Esophagus squamous epithelium (tissue), 5 donors: ENCODE results near the gene C12orf56. TPM values are rescaled to one million over a fixed set of nuclear protein-coding genes. Genes with fewer than 3 reads are reported as not detected.

ENCODE experiments used
- DNase-seq: peaks from one replicate; lab custom pipeline; 2025; lab: John Stamatoyannopoulos, UW
- H3K27ac ChIP-seq, 4 donors: fragments of 200-600 bp; sonication (generic); one replicate each; pipeline ENCODE4 v1.5.1; 2016 to 2019; ENCODE audit warnings: mild to moderate bottlenecking in 1 of 4
- H3K27me3 ChIP-seq, 4 donors: fragments of 200-600 bp; sonication (generic); 1 replicate in 3 of 4; 2 replicates in 1 of 4; pipeline versions ENCODE4 v1.5.1 to v1.6.0; 2017 to 2021; ENCODE audit warnings: antibody characterized with exemption in 1 of 4
- H3K36me3 ChIP-seq, 3 donors: fragments of 200-600 bp; sonication (generic); one replicate each; pipeline ENCODE4 v1.5.1; 2016 to 2019
- H3K4me1 ChIP-seq, 3 donors: fragments of 200-600 bp; sonication (generic); one replicate each; pipeline ENCODE4 v1.5.1; 2017 to 2019
- H3K4me3 ChIP-seq, 4 donors: fragments of 200-600 bp; sonication (generic); 1 replicate in 3 of 4; 2 replicates in 1 of 4; pipeline ENCODE4 v1.5.1; 2016 to 2019; ENCODE audit warnings: mild to moderate bottlenecking in 2 of 4, moderate library complexity in 1 of 4
- H3K9me3 ChIP-seq, 3 donors: fragments of 200-600 bp; sonication (generic); one replicate each; pipeline ENCODE4 v1.5.1; 2016 to 2019
- POLR2A ChIP-seq, 4 donors: fragments of 450-650 bp; IDR thresholded peaks; one replicate each; pipeline ENCODE4 v1.6.1; 2017; ENCODE audit warnings: antibody characterized with exemption in 4 of 4, mild to moderate bottlenecking in 4 of 4, moderate library complexity in 3 of 4
- WGBS, 2 donors: methylation state at CpG; one replicate each; pipeline ENCODE4 v1.1.5; 2018; 5-methylcytosine and 5-hydroxymethylcytosine counted together
- intact Hi-C: fragments of 100-400 bp; cut with DNase I; formaldehyde crosslinking; loops from one replicate; pipeline ENCODE4 v1.15.0; 2022
- total RNA-seq, 4 donors: library from RNA; depleted of rRNA; stranded (reverse); fragments of >200 nt; gene quantifications; one replicate each; pipeline ENCODE4 v1.1.0, GENCODE V29; 2016
- TF ChIP-seq, protein P1 (sequence below), 6 experiments: fragments of 450-650 bp in 4 of 6; fragments of 200-600 bp in 2 of 6; sonication (generic) in 2 of 6; IDR thresholded peaks; one replicate each; pipeline ENCODE4 v1.5.1; 2016 to 2019; ENCODE audit warnings: antibody characterized with exemption in 6 of 6, mild to moderate bottlenecking in 4 of 6, moderate library complexity in 4 of 6
- donor health status: DM: yes; HTN: yes; CAD: no.

The C12orf56 gene
- total RNA-seq, 4 donors from 2014 or later = 1.00 to 6.8 (median 3.0) TPM

- Histone ChIP-seq H3K36me3 (no peaks in the 10 kb centered on the region), H3K9me3 (no peaks in the 10 kb centered on the region), H3K4me1 (no peaks in the 10 kb centered on the region), H3K4me3 (no peak overlapping the region), H3K27me3 (no peaks in the 10 kb centered on the region), H3K27ac (no peak overlapping the region)
- intact Hi-C loops = no loop called here
- no peak for TF ChIP-seq POLR2A (IDR thresholded peaks at IDR 0.05)
- TF ChIP-seq, protein P1, sequence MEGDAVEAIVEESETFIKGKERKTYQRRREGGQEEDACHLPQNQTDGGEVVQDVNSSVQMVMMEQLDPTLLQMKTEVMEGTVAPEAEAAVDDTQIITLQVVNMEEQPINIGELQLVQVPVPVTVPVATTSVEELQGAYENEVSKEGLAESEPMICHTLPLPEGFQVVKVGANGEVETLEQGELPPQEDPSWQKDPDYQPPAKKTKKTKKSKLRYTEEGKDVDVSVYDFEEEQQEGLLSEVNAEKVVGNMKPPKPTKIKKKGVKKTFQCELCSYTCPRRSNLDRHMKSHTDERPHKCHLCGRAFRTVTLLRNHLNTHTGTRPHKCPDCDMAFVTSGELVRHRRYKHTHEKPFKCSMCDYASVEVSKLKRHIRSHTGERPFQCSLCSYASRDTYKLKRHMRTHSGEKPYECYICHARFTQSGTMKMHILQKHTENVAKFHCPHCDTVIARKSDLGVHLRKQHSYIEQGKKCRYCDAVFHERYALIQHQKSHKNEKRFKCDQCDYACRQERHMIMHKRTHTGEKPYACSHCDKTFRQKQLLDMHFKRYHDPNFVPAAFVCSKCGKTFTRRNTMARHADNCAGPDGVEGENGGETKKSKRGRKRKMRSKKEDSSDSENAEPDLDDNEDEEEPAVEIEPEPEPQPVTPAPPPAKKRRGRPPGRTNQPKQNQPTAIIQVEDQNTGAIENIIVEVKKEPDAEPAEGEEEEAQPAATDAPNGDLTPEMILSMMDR (IDR thresholded peaks at IDR 0.05) = no peak
- 75 to 76% methylated on average over 3 of the region's 3 CpGs for WGBS, 2 donors
- no peak for DNase-seq
Observed at GRCh38 chr12:64240781-64241180, 149.8 kb downstream of the C12orf56 start.

DNA sequence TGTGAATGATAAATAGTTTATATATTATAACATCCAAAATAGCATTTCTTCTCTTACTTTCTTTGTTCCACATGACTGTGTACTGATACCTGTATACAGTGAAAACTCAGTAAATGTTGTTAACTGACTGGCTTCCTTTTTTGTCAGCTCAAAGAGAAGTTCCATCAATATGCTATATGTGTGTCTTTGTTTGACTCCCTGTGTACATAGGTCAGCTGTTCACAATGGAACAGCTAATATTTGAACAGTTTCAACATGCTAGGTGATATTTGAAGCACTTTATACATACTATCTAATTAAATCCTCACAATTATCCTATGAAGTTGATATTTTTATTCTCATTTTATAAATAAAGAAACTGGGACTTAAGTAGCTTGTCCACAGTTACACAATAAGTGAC is 153.2 kb downstream of the C12orf56 start:
- H3K27ac ChIP-seq = no peak overlapping the region
- no peaks in the 10 kb centered on the region for H3K4me1 ChIP-seq
- no peak for DNase-seq
- no peak overlapping the region for H3K4me3 ChIP-seq
- intact Hi-C loops = no loop called here
- TF ChIP-seq, protein P1 (IDR thresholded peaks at IDR 0.05) = no peak
- TF ChIP-seq POLR2A (IDR thresholded peaks at IDR 0.05) = no peak
- no peaks in the 10 kb centered on the region for H3K27me3 ChIP-seq
- H3K9me3 ChIP-seq = no peaks in the 10 kb centered on the region
- H3K36me3 ChIP-seq = no peaks in the 10 kb centered on the region

DNA sequence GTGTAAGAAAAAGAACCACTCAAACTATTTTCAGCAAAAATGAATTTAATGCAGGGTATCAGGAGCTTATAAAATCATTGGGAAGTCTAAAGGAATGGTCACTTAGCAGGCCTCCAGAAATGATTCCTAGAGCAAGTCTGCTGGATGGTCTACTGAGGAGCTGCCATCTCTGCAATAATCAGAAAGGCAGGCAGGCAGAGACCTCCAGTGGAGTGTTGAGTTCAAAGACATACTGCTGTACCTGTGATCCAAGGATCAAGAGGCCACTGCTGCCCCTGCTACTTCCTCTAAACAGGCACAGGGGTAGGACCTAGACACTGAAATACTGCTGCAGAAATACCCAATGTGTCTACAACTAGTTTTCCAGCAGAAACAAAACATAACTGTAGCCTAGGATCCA is 154.0 kb downstream of the C12orf56 start:
- H3K9me3 ChIP-seq = no peaks in the 10 kb centered on the region
- no peak overlapping the region for H3K4me3 ChIP-seq
- no peak for TF ChIP-seq POLR2A (IDR thresholded peaks at IDR 0.05)
- TF ChIP-seq, protein P1 (IDR thresholded peaks at IDR 0.05) = no peak
- intact Hi-C loops = no loop called here
- H3K27ac ChIP-seq = no peak overlapping the region
- H3K36me3 ChIP-seq = no peaks in the 10 kb centered on the region
- no peak for DNase-seq
- no peaks in the 10 kb centered on the region for H3K4me1 ChIP-seq
- no peaks in the 10 kb centered on the region for H3K27me3 ChIP-seq

DNA sequence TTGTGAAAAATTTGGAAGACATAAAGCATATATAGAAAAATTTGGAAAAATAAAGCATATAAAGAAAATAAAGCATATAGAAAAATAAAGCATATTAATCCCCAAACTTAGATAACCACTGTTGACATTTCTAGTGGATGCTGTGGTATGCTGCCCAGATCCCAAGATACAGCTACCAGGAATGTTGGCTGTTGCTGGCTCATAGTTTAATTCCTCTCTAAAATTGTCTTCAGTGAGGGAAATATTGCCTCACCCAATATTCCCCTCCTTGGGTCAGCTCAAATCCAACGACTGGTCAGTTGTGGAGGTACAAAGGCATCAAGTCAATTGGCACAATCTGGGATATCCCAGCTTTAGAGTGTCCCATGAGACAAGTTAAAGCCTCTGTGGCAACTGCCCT is 158.4 kb downstream of the C12orf56 start:
- Histone ChIP-seq H3K9me3 (no peaks in the 10 kb centered on the region), H3K4me3 (no peak overlapping the region), H3K36me3 (no peaks in the 10 kb centered on the region), H3K4me1 (no peaks in the 10 kb centered on the region), H3K27ac (no peak overlapping the region), H3K27me3 (no peaks in the 10 kb centered on the region)
- WGBS, 2 donors = 73 to 80% methylated on average over 1 of the region's 1 CpG
- intact Hi-C loops = no loop called here
- TF ChIP-seq POLR2A (IDR thresholded peaks at IDR 0.05) = no peak
- TF ChIP-seq, protein P1 (IDR thresholded peaks at IDR 0.05) = no peak
- DNase-seq = no peak

GRCh38 chr12:64229796-64230195 is 160.8 kb downstream of the C12orf56 start:
- no peaks in the 10 kb centered on the region for H3K9me3 ChIP-seq
- H3K4me3 ChIP-seq = no peak overlapping the region
- no peaks in the 10 kb centered on the region for H3K4me1 ChIP-seq
- H3K27ac ChIP-seq = no peak overlapping the region
- intact Hi-C loops = no loop called here
- H3K36me3 ChIP-seq = no peaks in the 10 kb centered on the region
- 86 to 92% methylated on average over 5 of the region's 5 CpGs for WGBS, 2 donors
- no peak for DNase-seq
- no peaks in the 10 kb centered on the region for H3K27me3 ChIP-seq
- no peak for TF ChIP-seq POLR2A (IDR thresholded peaks at IDR 0.05)
- TF ChIP-seq, protein P1 (IDR thresholded peaks at IDR 0.05) = no peak
